Measurements from ENCODE around the gene ARHGEF3.

Gene ARHGEF3

DNA sequence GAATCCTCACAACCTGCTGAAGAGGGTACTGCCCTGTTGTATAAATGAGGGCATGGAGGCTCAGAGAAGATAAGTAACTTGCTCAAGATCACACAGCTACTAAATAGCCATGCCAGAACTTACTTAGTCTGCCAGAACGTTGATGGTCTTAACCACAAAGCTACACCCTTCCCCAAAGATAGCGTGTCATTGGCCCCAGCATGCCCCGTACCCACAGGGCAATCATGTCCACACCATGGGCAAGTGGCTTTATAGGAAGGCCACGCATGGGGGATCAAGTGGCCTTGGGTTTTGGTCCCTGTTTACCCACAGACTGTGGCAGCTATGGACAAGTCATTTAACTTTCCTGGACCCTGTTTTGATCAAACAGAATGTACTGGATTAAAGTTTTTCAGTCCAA lies 15.9 kb upstream of the ARHGEF3 start:
- Histone ChIP-seq H3K4me3 (ENCODE audit: low read length) (no peak overlapping the region), H3K4me1 (ENCODE audit: control insufficient read depth, insufficient read depth, low read length) (peaks cover 5% of the 10 kb centered on the region), H3K27me3 (ENCODE audit: control insufficient read depth, insufficient read depth, low read length) (no peaks in the 10 kb centered on the region), H3K27ac (ENCODE audit: low read depth, low read length) (no peak overlapping the region), H3K9ac (ENCODE audit: low read length) (no peak overlapping the region), H3K36me3 (ENCODE audit: control insufficient read depth, insufficient read depth, low read length) (no peaks in the 10 kb centered on the region)

GRCh38 chr3:56816061-56816460 lies 14.3 kb upstream of the ARHGEF3 start:
- Histone ChIP-seq H3K27ac (ENCODE audit: low read depth, low read length) (no peak overlapping the region), H3K4me1 (ENCODE audit: control insufficient read depth, insufficient read depth, low read length) (peaks cover 6% of the 10 kb centered on the region), H3K4me3 (ENCODE audit: low read length) (no peak overlapping the region), H3K27me3 (ENCODE audit: control insufficient read depth, insufficient read depth, low read length) (no peaks in the 10 kb centered on the region), H3K9ac (ENCODE audit: low read length) (no peak overlapping the region), H3K36me3 (ENCODE audit: control insufficient read depth, insufficient read depth, low read length) (no peaks in the 10 kb centered on the region)

- no peaks in the 10 kb centered on the region for H3K27me3 ChIP-seq (ENCODE audit: control insufficient read depth, insufficient read depth, low read length)
- H3K27ac ChIP-seq (ENCODE audit: low read depth, low read length), result no peak overlapping the region
- H3K36me3 ChIP-seq (ENCODE audit: control insufficient read depth, insufficient read depth, low read length), result no peaks in the 10 kb centered on the region
- no peak overlapping the region for H3K4me3 ChIP-seq (ENCODE audit: low read length)
- H3K9ac ChIP-seq (ENCODE audit: low read length), result no peak overlapping the region
- H3K4me1 ChIP-seq (ENCODE audit: control insufficient read depth, insufficient read depth, low read length), result peaks cover 6% of the 10 kb centered on the region
Observed at GRCh38 chr3:56815589-56815988, 13.8 kb upstream of the ARHGEF3 start.

- Histone ChIP-seq H3K27ac (ENCODE audit: low read depth, low read length) (no peak overlapping the region), H3K9ac (ENCODE audit: low read length) (no peak overlapping the region), H3K36me3 (ENCODE audit: control insufficient read depth, insufficient read depth, low read length) (no peaks in the 10 kb centered on the region), H3K4me3 (ENCODE audit: low read length) (no peak overlapping the region), H3K4me1 (ENCODE audit: control insufficient read depth, insufficient read depth, low read length) (peaks cover 6% of the 10 kb centered on the region), H3K27me3 (ENCODE audit: control insufficient read depth, insufficient read depth, low read length) (no peaks in the 10 kb centered on the region)
Observed at GRCh38 chr3:56813653-56813960, 11.9 kb upstream of the ARHGEF3 start.

DNA sequence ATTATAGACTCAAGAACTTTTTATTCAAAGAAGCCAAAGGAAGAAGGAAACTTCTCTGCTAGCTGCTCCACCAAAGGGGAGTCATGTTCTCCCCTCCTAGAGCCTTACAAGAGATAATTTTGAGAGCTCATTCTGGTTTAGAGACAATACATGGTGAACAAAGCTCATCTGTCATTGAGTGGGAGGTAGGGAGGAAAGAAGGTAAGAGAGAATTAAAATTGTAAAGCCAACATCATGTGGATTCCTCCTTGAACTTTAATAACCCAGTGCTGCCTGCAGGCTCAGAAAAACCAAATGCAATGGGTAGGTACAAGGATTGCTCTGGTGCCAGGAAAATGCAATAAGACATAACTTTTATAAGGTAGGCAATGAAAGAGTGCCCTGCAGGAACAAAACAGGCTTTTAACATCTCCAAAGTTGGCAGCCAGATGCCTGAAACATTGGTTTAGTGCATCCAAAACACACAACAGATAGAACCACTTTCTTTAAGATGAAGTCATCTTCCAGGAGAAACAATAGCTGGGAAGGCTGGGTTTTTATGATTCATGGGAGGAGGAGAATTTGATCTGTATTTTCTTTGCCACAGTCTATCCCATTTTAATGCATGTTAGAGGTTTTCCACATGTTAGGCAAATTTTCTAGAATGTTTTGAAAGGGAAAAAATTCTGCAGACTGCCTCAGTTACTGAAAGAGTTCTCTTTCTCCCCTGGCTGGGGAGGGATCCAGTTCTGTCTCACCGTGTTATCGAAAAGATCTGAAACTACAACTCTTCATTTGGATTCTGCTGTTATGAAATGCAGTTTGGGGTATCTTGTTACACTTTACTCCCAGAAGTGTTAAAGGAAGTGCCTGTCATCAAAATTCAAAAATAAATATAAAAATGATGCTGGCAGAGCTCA lies 11.3 kb upstream of the ARHGEF3 start:
- Histone ChIP-seq H3K36me3 (ENCODE audit: control insufficient read depth, insufficient read depth, low read length) (no peaks in the 10 kb centered on the region), H3K4me1 (ENCODE audit: control insufficient read depth, insufficient read depth, low read length) (peaks cover 6% of the 10 kb centered on the region), H3K27me3 (ENCODE audit: control insufficient read depth, insufficient read depth, low read length) (no peaks in the 10 kb centered on the region), H3K27ac (ENCODE audit: low read depth, low read length) (peak overlapping the region; percentile 18), H3K4me3 (ENCODE audit: low read length) (no peak overlapping the region), H3K9ac (ENCODE audit: low read length) (no peak overlapping the region)

- no peaks in the 10 kb centered on the region for H3K27me3 ChIP-seq (ENCODE audit: control insufficient read depth, insufficient read depth, low read length)
- no peaks in the 10 kb centered on the region for H3K36me3 ChIP-seq (ENCODE audit: control insufficient read depth, insufficient read depth, low read length)
- H3K4me3 ChIP-seq (ENCODE audit: low read length), result no peak overlapping the region
- H3K27ac ChIP-seq (ENCODE audit: low read depth, low read length), result no peak overlapping the region
- no peak overlapping the region for H3K9ac ChIP-seq (ENCODE audit: low read length)
- H3K4me1 ChIP-seq (ENCODE audit: control insufficient read depth, insufficient read depth, low read length), result peaks cover 6% of the 10 kb centered on the region
Observed at GRCh38 chr3:56811546-56812202, 9.9 kb upstream of the ARHGEF3 start.

GRCh38 chr3:56810577-56811545 lies 9.1 kb upstream of the ARHGEF3 start:
- no peaks in the 10 kb centered on the region for H3K27me3 ChIP-seq (ENCODE audit: control insufficient read depth, insufficient read depth, low read length)
- H3K4me1 ChIP-seq (ENCODE audit: control insufficient read depth, insufficient read depth, low read length), result peaks cover 8% of the 10 kb centered on the region
- no peaks in the 10 kb centered on the region for H3K36me3 ChIP-seq (ENCODE audit: control insufficient read depth, insufficient read depth, low read length)
- H3K27ac ChIP-seq (ENCODE audit: low read depth, low read length), result no peak overlapping the region
- H3K9ac ChIP-seq (ENCODE audit: low read length), result no peak overlapping the region
- H3K4me3 ChIP-seq (ENCODE audit: low read length), result no peak overlapping the region

- Histone ChIP-seq H3K4me3 (ENCODE audit: low read length) (no peak overlapping the region), H3K27me3 (ENCODE audit: control insufficient read depth, insufficient read depth, low read length) (no peaks in the 10 kb centered on the region), H3K27ac (ENCODE audit: low read depth, low read length) (peak overlapping the region; percentile 53), H3K4me1 (ENCODE audit: control insufficient read depth, insufficient read depth, low read length) (peaks cover 5% of the 10 kb centered on the region), H3K36me3 (ENCODE audit: control insufficient read depth, insufficient read depth, low read length) (no peaks in the 10 kb centered on the region), H3K9ac (ENCODE audit: low read length) (no peak overlapping the region)
Observed at GRCh38 chr3:56806407-56806806, 4.7 kb upstream of the ARHGEF3 start.

GRCh38 chr3:56802790-56803189 lies 1.0 kb upstream of the ARHGEF3 start:
- Histone ChIP-seq H3K4me3 (ENCODE audit: low read length) (peak overlapping the region; percentile 71), H3K36me3 (ENCODE audit: control insufficient read depth, insufficient read depth, low read length) (no peaks in the 10 kb centered on the region), H3K4me1 (ENCODE audit: control insufficient read depth, insufficient read depth, low read length) (peaks cover 21% of the 10 kb centered on the region), H3K27ac (ENCODE audit: low read depth, low read length) (no peak overlapping the region), H3K9ac (ENCODE audit: low read length) (peak overlapping the region; percentile 12), H3K27me3 (ENCODE audit: control insufficient read depth, insufficient read depth, low read length) (no peaks in the 10 kb centered on the region)

DNA sequence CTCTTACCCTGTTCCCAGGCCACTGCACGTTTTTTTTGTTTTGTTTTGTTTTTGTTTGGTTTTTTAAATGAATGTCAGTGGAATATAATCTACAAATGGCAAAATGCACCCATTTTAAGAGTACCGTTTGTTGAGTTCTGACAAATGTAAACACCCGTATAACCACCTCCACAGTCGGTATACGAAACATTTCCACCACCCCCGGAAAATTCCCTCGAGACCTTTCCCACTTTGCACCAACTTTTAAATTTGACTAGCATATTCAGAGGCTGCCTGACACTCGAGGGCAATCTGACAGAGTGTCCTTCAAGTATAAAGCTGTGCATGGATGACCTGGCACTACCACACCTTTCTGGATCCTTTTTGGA lies 613 bp upstream of the ARHGEF3 start:
- Histone ChIP-seq H3K9ac (ENCODE audit: low read length) (peak overlapping the region; percentile 12), H3K27ac (ENCODE audit: low read depth, low read length) (no peak overlapping the region), H3K27me3 (ENCODE audit: control insufficient read depth, insufficient read depth, low read length) (no peaks in the 10 kb centered on the region), H3K36me3 (ENCODE audit: control insufficient read depth, insufficient read depth, low read length) (no peaks in the 10 kb centered on the region), H3K4me3 (ENCODE audit: low read length) (peak overlapping the region; percentile 71), H3K4me1 (ENCODE audit: control insufficient read depth, insufficient read depth, low read length) (peaks cover 22% of the 10 kb centered on the region)

GRCh38 chr3:56800832-56801661 lies 702 bp downstream of the ARHGEF3 start:
- H3K36me3 ChIP-seq (ENCODE audit: control insufficient read depth, insufficient read depth, low read length), result no peaks in the 10 kb centered on the region
- peak overlapping the region; percentile 84 for H3K4me3 ChIP-seq (ENCODE audit: low read length)
- no peaks in the 10 kb centered on the region for H3K27me3 ChIP-seq (ENCODE audit: control insufficient read depth, insufficient read depth, low read length)
- H3K27ac ChIP-seq (ENCODE audit: low read depth, low read length), result no peak overlapping the region
- peak overlapping the region; percentile 54 for H3K9ac ChIP-seq (ENCODE audit: low read length)
- peaks cover 20% of the 10 kb centered on the region for H3K4me1 ChIP-seq (ENCODE audit: control insufficient read depth, insufficient read depth, low read length)
